Panc1 (cell line): Measurements from ENCODE around the gene SCAMP1. TPM values are rescaled to one million over a fixed set of nuclear protein-coding genes. Genes with fewer than 3 reads are reported as not detected.

Experiments used
- ATAC-seq: fragments of 200-7000 bp; cut with Tn5 transposase; 2 replicates; pipeline ENCODE4 v1.9.1; 2020; ENCODE audit warnings: mild to moderate bottlenecking, moderate library complexity
- BruUV-seq: library from RNA; stranded (reverse); fragments of 400-500 nt; replicated peaks from 2 replicates; lab custom pipeline; 2021; lab: Mats Ljungman, UMichigan
- CTCF ChIA-PET: fragments of 300-600 bp; sonication (Branson Sonifier 250); formaldehyde crosslinking; loops from one replicate; lab custom pipeline; 2022; ENCODE audit warnings: antibody characterized with exemption; lab: Charles Lee
- POLR2A ChIA-PET: fragments of 300-600 bp; sonication (Branson Sonifier 250); formaldehyde crosslinking; loops from one replicate; lab custom pipeline; 2022; ENCODE audit warnings: antibody characterized with exemption; lab: Charles Lee
- DNase-seq: peaks from one replicate; pipeline ENCODE4 v3.0.0-alpha.2; 2010; ENCODE audit warnings: low read depth, low spot score
- H3K27ac ChIP-seq: 2 replicates; pipeline ENCODE4 v1.5.1; 2011; ENCODE audit warnings: mild to moderate bottlenecking, low read length, inconsistent platforms
- H3K27me3 ChIP-seq: fragments of 200-500 bp; sonication (Bioruptor generic); 2 replicates; pipeline ENCODE4 v1.6.0; 2014; ENCODE audit warnings: low read length, inconsistent platforms; ENCODE audit not compliant: control insufficient read depth, insufficient read depth
- H3K36me3 ChIP-seq: fragments of 200-500 bp; sonication (Bioruptor generic); 2 replicates; pipeline ENCODE4 v1.5.1; 2014; ENCODE audit warnings: inconsistent platforms, mild to moderate bottlenecking, low read length, moderate library complexity; ENCODE audit not compliant: control insufficient read depth, insufficient read depth
- H3K4me1 ChIP-seq: 2 replicates; pipeline ENCODE4 v1.5.1; 2011; ENCODE audit warnings: inconsistent platforms, mild to moderate bottlenecking, low read length, moderate library complexity; ENCODE audit not compliant: control insufficient read depth, insufficient read depth
- H3K4me3 ChIP-seq, 2 experiments: 2 replicates each; pipeline ENCODE4 v1.5.1; 2011 to 2012; ENCODE audit warnings: low read depth in 2 of 2, low read length in 2 of 2, mild to moderate bottlenecking in 2 of 2, inconsistent platforms in 1 of 2, moderate library complexity in 1 of 2
- H3K9me3 ChIP-seq: fragments of 200-500 bp; sonication (Bioruptor generic); 2 replicates; pipeline ENCODE4 v1.5.1; 2014; ENCODE audit warnings: low read depth, mild to moderate bottlenecking, inconsistent platforms, low read length, moderate library complexity; ENCODE audit not compliant: control insufficient read depth, insufficient read depth
- CTCF ChIP-seq: fragments of 450-650 bp; IDR thresholded peaks from 2 replicates; pipeline ENCODE4 v1.5.1; 2017; ENCODE audit warnings: mild to moderate bottlenecking
- POLR2AphosphoS5 ChIP-seq: IDR thresholded peaks from 2 replicates; pipeline ENCODE4 v1.6.1; 2012; ENCODE audit warnings: mild to moderate bottlenecking, low read depth, low read length, moderate library complexity
- REST ChIP-seq, 2 experiments: IDR thresholded peaks; 2 replicates each; pipeline ENCODE4 v1.6.1; 2011 to 2012; ENCODE audit warnings: low read depth in 2 of 2, control low read depth in 1 of 2, low read length in 1 of 2, mild to moderate bottlenecking in 1 of 2, moderate library complexity in 1 of 2; ENCODE audit not compliant: insufficient read depth in 1 of 2
- SIN3A ChIP-seq: IDR thresholded peaks from 2 replicates; pipeline ENCODE4 v1.6.1; 2012; ENCODE audit warnings: low read depth, mild to moderate bottlenecking, low read length, moderate library complexity, borderline replicate concordance; ENCODE audit not compliant: insufficient read depth
- TCF7L2 ChIP-seq: IDR thresholded peaks from 2 replicates; pipeline ENCODE4 v1.6.1; 2011; ENCODE audit warnings: mild to moderate bottlenecking, low read depth, low read length, inconsistent platforms
- in situ Hi-C: cut with HindIII; loops from 2 replicates; pipeline ENCODE4 v1.10.0; 2016; ENCODE audit warnings: low sequenced_read_pairs, low pct_unique_long_range_greater_than_20kb
- intact Hi-C: fragments of 100-400 bp; cut with micrococcal nuclease; formaldehyde crosslinking; loops from one replicate; pipeline ENCODE4 v1.10.0; 2022; ENCODE audit not compliant: unreplicated experiment
- total RNA-seq: library from RNA; stranded (reverse); gene quantifications from one replicate; pipeline ENCODE4 v1.2.1, GENCODE V29; 2021; ENCODE audit not compliant: unreplicated experiment

The SCAMP1 gene
- total RNA-seq, 1 experiment from 2014 or later = 51.3 TPM

GRCh38 chr5:78377056-78377717 is 16.8 kb downstream of the SCAMP1 start:
- H3K27me3 ChIP-seq = no peaks in the 10 kb centered on the region
- intact Hi-C loops (no loop called here), in situ Hi-C loops (no loop called here)
- CTCF ChIA-PET = no interaction called here
- no peaks in the 10 kb centered on the region for H3K36me3 ChIP-seq
- no peak overlapping the region for H3K27ac ChIP-seq
- peaks cover 8% of the 10 kb centered on the region; the same call in 1 of the 2 replicates for H3K4me1 ChIP-seq
- no peak for DNase-seq
- POLR2A ChIA-PET = no interaction called here
- TF ChIP-seq TCF7L2 (no peak), SIN3A (no peak)
- no peak overlapping the region for H3K4me3 ChIP-seq
- BruUV-seq = no TSS peak
- no peak for ATAC-seq
- H3K9me3 ChIP-seq = no peaks in the 10 kb centered on the region

- Histone ChIP-seq H3K4me1 (peaks cover 8% of the 10 kb centered on the region; the same call in 1 of the 2 replicates), H3K27ac (no peak overlapping the region), H3K4me3 (no peak overlapping the region), H3K27me3 (no peaks in the 10 kb centered on the region), H3K36me3 (no peaks in the 10 kb centered on the region), H3K9me3 (no peaks in the 10 kb centered on the region)
- BruUV-seq = no TSS peak
- CTCF ChIA-PET = no interaction called here
- POLR2A ChIA-PET = no interaction called here
- ATAC-seq = no peak
- in situ Hi-C loops = no loop called here
- no peak for DNase-seq
- no peak for TF ChIP-seq REST (IDR thresholded peaks at IDR 0.05; ENCODE audit: insufficient read depth in 1 of 2, low read depth in 2 of 2, low read length in 1 of 2)
- no peak for TF ChIP-seq TCF7L2
- TF ChIP-seq CTCF = no peak
- no peak for TF ChIP-seq POLR2AphosphoS5
- intact Hi-C loops = no loop called here
Observed at GRCh38 chr5:78377718-78378105, 17.3 kb downstream of the SCAMP1 start.

- in situ Hi-C loops = no loop called here
- H3K36me3 ChIP-seq = no peaks in the 10 kb centered on the region
- H3K4me3 ChIP-seq = no peak overlapping the region
- no peaks in the 10 kb centered on the region; the same call in 1 of the 2 replicates for H3K9me3 ChIP-seq
- CTCF ChIA-PET = no interaction called here
- intact Hi-C loops = no loop called here
- H3K27me3 ChIP-seq = no peaks in the 10 kb centered on the region
- H3K27ac ChIP-seq = no peak overlapping the region
- POLR2A ChIA-PET = no interaction called here
- H3K4me1 ChIP-seq = no peaks in the 10 kb centered on the region
- TF ChIP-seq TCF7L2 = no peak
- TF ChIP-seq POLR2AphosphoS5 = no peak
- TF ChIP-seq CTCF = no peak
- no peak for TF ChIP-seq SIN3A
- no peak for TF ChIP-seq REST (IDR thresholded peaks at IDR 0.05; ENCODE audit: insufficient read depth in 1 of 2, low read depth in 2 of 2, low read length in 1 of 2)
- ATAC-seq = no peak
- BruUV-seq = no TSS peak
- no peak for DNase-seq
Observed at GRCh38 chr5:78387468-78388153, 27.2 kb downstream of the SCAMP1 start.
